Activated T-helper 1 cell treated with anti-CD3 and anti-CD28 coated beads, Interleukin-12 subunit alpha, Interleukin-12 subunit beta, Interleukin-2, Interleukin-4 antibody, amounts not matched to agents 30 ng/mL and 10 ng/mL and 1 ng/mL, durations not matched to agents 14 hours and 24 hours and 36 hours (primary cell): ENCODE results near the gene ATG7. TPM values are rescaled to one million over a fixed set of nuclear protein-coding genes. Genes with fewer than 3 reads are reported as not detected.
A peak's percentile ranks its signal among the peaks of the same experiment; 100 is the strongest.

Experiments used
- DNase-seq: peaks from one replicate; pipeline ENCODE4 v3.0.0; 2021; ENCODE audit warnings: low spot score
- H3K27ac Mint-ChIP-seq: one replicate; pipeline ENCODE4 v1.8.0; 2021; ENCODE audit warnings: mild to moderate bottlenecking, mixed read lengths
- H3K27me3 Mint-ChIP-seq: one replicate; pipeline ENCODE4 v1.8.0; 2022; ENCODE audit warnings: mild to moderate bottlenecking, moderate library complexity, mixed read lengths; ENCODE audit not compliant: insufficient read depth
- H3K36me3 Mint-ChIP-seq: one replicate; pipeline ENCODE4 v1.8.0; 2021; ENCODE audit warnings: low read depth, mixed read lengths
- H3K4me1 Mint-ChIP-seq: one replicate; pipeline ENCODE4 v1.8.0; 2021; ENCODE audit warnings: low read depth, mixed read lengths
- H3K4me3 Mint-ChIP-seq: one replicate; pipeline ENCODE4 v1.8.0; 2021; ENCODE audit warnings: mild to moderate bottlenecking, moderate library complexity, mixed read lengths
- H3K9me3 Mint-ChIP-seq: one replicate; pipeline ENCODE4 v1.8.0; 2021; ENCODE audit warnings: mixed read lengths
- intact Hi-C: fragments of 100-400 bp; cut with micrococcal nuclease; formaldehyde crosslinking; loops from one replicate; pipeline ENCODE4 v1.15.1; 2024
- total RNA-seq: library from RNA; stranded (reverse); gene quantifications from 2 replicates; pipeline ENCODE4 v1.2.3, GENCODE V29; 2022

Gene ATG7
- total RNA-seq, 1 donor from 2014 or later, result 38.6 TPM

- H3K36me3 Mint-ChIP-seq, result peaks cover 2% of the 10 kb centered on the region
- no peak for DNase-seq
- no peaks in the 10 kb centered on the region for H3K4me1 Mint-ChIP-seq
- intact Hi-C loops, result no loop called here
- H3K27ac Mint-ChIP-seq, result no peak overlapping the region
- H3K4me3 Mint-ChIP-seq, result no peak overlapping the region
- no peaks in the 10 kb centered on the region for H3K9me3 Mint-ChIP-seq
- no peaks in the 10 kb centered on the region for H3K27me3 Mint-ChIP-seq
Observed at GRCh38 chr3:11532931-11533391, 260.8 kb downstream of the ATG7 start.

DNA sequence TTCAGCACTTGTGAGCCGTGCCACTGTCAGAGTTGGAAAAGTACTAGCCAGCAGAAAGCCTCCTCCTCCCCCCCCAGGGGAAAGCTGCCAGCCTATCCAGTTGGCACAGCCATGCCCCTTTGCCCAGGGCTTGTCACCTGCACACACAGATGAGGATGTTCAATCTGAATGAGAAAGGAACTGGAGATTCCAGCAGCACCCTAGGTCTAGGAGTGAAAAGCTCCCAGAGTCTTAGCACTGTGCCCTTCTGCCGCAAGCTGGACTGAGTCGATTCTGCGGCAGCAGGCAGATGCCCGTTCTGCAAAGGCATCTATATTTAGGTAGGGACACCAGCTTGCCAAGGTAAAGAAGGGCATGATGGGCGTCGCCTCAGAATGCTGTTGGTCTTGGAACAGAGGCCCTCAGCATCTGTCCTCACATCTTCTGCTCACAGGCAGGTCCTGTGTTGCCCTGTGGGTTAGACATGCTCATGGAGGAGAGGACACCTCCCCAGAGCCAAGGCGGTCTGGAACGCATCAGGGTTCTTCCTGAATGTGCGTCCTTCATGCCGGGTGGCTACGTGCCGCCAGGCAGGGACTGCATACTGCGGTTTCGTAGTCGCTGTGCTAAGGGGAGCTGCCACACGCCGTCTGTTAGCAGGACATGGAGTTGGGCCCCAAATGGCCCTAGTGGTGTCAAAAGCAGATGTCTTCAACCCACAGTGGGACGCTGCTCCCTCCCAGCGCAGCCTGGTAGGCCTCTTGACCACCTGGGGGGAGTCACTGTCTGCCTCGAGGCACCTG, 262.0 kb downstream of the ATG7 start:
- intact Hi-C loops, result no loop called here
- no peaks in the 10 kb centered on the region for H3K36me3 Mint-ChIP-seq
- DNase-seq, result no peak
- no peaks in the 10 kb centered on the region for H3K9me3 Mint-ChIP-seq
- no peaks in the 10 kb centered on the region for H3K4me1 Mint-ChIP-seq
- H3K27ac Mint-ChIP-seq, result no peak overlapping the region
- no peak overlapping the region for H3K4me3 Mint-ChIP-seq
- H3K27me3 Mint-ChIP-seq, result no peaks in the 10 kb centered on the region

GRCh38 chr3:11534793-11535101, 262.6 kb downstream of the ATG7 start:
- no peak overlapping the region for H3K4me3 Mint-ChIP-seq
- H3K27me3 Mint-ChIP-seq, result no peaks in the 10 kb centered on the region
- DNase-seq, result no peak
- H3K9me3 Mint-ChIP-seq, result no peaks in the 10 kb centered on the region
- no peak overlapping the region for H3K27ac Mint-ChIP-seq
- H3K4me1 Mint-ChIP-seq, result no peaks in the 10 kb centered on the region
- H3K36me3 Mint-ChIP-seq, result no peaks in the 10 kb centered on the region
- intact Hi-C loops, result no loop called here

GRCh38 chr3:11535243-11535960, 263.2 kb downstream of the ATG7 start:
- Mint-ChIP-seq H3K27ac (no peak overlapping the region), H3K4me1 (no peaks in the 10 kb centered on the region), H3K36me3 (no peaks in the 10 kb centered on the region), H3K27me3 (no peaks in the 10 kb centered on the region), H3K9me3 (no peaks in the 10 kb centered on the region), H3K4me3 (no peak overlapping the region)
- no peak for DNase-seq
- intact Hi-C loops, result no loop called here

DNA sequence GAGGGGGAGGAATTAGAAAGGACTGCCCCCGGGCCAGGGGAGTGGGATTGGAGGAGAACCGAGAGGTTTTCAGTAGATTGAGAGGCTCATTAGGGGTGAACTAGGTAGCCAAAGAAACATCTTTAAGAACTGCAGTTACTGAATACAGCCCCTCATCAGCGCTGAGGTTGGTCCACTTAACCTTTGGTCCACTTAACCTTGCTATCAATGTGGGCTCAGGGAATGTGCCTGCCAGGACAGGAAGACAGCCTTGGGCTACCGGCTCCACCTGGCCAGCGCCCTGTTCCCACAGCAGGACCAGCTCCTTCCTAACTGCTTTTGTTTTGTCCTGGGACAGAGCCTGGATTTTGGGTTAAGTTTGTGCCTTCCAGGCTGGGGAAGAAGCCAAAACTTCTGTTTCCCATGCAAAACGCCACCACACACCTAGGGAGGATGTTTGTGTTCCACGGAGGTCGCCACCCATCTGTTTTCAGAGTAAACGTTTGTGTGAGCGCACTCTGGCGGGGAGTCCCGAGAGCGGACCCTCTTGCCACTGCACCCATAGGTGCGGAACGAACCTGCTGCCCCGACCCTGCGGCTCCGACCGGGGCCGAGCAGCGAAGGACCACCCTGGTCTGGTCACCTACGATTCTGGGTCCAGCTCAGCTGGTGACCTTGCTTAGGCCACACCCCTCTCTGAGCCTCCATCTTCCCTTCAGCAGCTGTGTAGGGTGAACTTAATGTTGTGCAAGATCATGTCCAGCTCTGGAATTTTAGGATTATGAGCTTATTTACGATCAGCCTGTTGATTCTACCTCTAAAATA, 264.1 kb downstream of the ATG7 start:
- Mint-ChIP-seq H3K36me3 (no peaks in the 10 kb centered on the region), H3K9me3 (no peaks in the 10 kb centered on the region), H3K4me1 (no peaks in the 10 kb centered on the region), H3K4me3 (no peak overlapping the region), H3K27me3 (no peaks in the 10 kb centered on the region), H3K27ac (no peak overlapping the region)
- intact Hi-C loops, result no loop called here
- no peak for DNase-seq

GRCh38 chr3:11536936-11537612, 264.9 kb downstream of the ATG7 start:
- intact Hi-C loops, result no loop called here
- Mint-ChIP-seq H3K27ac (peak overlapping the region; percentile 19), H3K27me3 (no peaks in the 10 kb centered on the region)

GRCh38 chr3:11538581-11538980, 266.4 kb downstream of the ATG7 start:
- intact Hi-C loops, result no loop called here
- H3K27me3 Mint-ChIP-seq, result no peaks in the 10 kb centered on the region
- no peaks in the 10 kb centered on the region for H3K9me3 Mint-ChIP-seq
- no peak overlapping the region for H3K4me3 Mint-ChIP-seq
- no peak overlapping the region for H3K27ac Mint-ChIP-seq
- no peak for DNase-seq
- no peaks in the 10 kb centered on the region for H3K4me1 Mint-ChIP-seq
- H3K36me3 Mint-ChIP-seq, result no peaks in the 10 kb centered on the region

More at GRCh38 chr3:11536936-11537612, 264.9 kb downstream of the ATG7 start:
- no peaks in the 10 kb centered on the region for H3K36me3 Mint-ChIP-seq
- no peak overlapping the region for H3K4me3 Mint-ChIP-seq
- DNase-seq, result no peak
- H3K9me3 Mint-ChIP-seq, result no peaks in the 10 kb centered on the region
- no peaks in the 10 kb centered on the region for H3K4me1 Mint-ChIP-seq

DNA sequence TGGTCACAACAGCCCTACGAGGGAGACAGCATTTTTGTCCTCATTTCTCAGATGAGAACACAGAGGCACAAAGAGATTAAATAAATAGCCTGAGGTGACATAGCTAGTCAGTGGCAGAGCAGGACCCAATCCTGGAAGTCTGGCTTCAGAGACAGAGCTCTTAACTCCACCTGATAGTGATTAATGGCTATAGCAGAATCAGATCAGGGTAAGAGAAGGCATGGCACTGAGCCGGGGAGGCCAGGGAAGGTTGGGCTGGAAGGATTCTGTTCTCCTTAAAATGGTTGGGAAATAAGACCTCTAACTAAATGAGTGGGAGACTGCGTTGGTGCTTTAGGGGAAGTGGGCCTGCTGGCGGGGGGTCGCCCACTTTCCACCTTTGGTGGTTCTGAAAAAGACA, 267.0 kb downstream of the ATG7 start:
- intact Hi-C loops, result no loop called here
- no peak for DNase-seq
- Mint-ChIP-seq H3K4me3 (no peak overlapping the region), H3K27me3 (no peaks in the 10 kb centered on the region), H3K27ac (no peak overlapping the region), H3K9me3 (no peaks in the 10 kb centered on the region), H3K4me1 (no peaks in the 10 kb centered on the region), H3K36me3 (no peaks in the 10 kb centered on the region)

DNA sequence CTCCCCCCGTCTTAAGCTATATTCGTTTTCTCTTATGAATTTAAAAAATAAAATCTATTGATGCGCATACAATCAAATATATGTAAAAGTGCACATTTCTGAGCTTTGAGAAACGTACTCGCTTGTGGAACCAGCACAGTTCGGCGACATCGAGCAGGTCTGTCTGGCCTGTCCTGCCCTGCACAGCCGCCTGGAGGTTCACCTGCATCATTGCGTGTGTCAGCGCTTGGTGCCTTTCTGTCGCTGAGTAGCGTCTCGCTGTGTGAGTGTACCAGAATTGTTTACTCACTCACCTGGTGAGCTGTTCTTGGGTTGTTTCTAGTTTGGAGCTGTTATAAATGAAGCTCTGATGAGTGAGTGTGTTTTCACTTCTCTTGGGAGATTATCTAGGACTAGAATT, 267.5 kb downstream of the ATG7 start:
- intact Hi-C loops, result no loop called here
- H3K4me1 Mint-ChIP-seq, result no peaks in the 10 kb centered on the region
- H3K36me3 Mint-ChIP-seq, result no peaks in the 10 kb centered on the region
- no peaks in the 10 kb centered on the region for H3K9me3 Mint-ChIP-seq
- no peak overlapping the region for H3K4me3 Mint-ChIP-seq
- no peak overlapping the region for H3K27ac Mint-ChIP-seq
- no peaks in the 10 kb centered on the region for H3K27me3 Mint-ChIP-seq
- no peak for DNase-seq

- Mint-ChIP-seq H3K27ac (no peak overlapping the region), H3K9me3 (no peaks in the 10 kb centered on the region), H3K4me3 (no peak overlapping the region), H3K36me3 (no peaks in the 10 kb centered on the region), H3K4me1 (no peaks in the 10 kb centered on the region), H3K27me3 (no peaks in the 10 kb centered on the region)
- intact Hi-C loops, result no loop called here
- no peak for DNase-seq
Observed at GRCh38 chr3:11541321-11542303, 269.4 kb downstream of the ATG7 start.

GRCh38 chr3:11542551-11542950, 270.4 kb downstream of the ATG7 start:
- peaks cover 4% of the 10 kb centered on the region for H3K36me3 Mint-ChIP-seq
- H3K9me3 Mint-ChIP-seq, result peaks cover 8% of the 10 kb centered on the region
- H3K4me1 Mint-ChIP-seq, result no peaks in the 10 kb centered on the region
- no peak for DNase-seq
- no peak overlapping the region for H3K27ac Mint-ChIP-seq
- intact Hi-C loops, result no loop called here
- no peak overlapping the region for H3K4me3 Mint-ChIP-seq
- H3K27me3 Mint-ChIP-seq, result no peaks in the 10 kb centered on the region
